AG10803 (cell line): ENCODE measurements around the gene UEVLD.
A peak's percentile ranks its signal among the peaks of the same experiment; 100 is the strongest.

Source experiments
- DNase-seq: peaks from one replicate; pipeline ENCODE4 v3.0.0; 2010; ENCODE audit warnings: low read depth
- H3K4me3 ChIP-seq: 2 replicates; pipeline ENCODE4 v1.5.1; 2011; ENCODE audit warnings: mild to moderate bottlenecking, low read length, control low read depth
- CTCF ChIP-seq: conservative IDR thresholded peaks from 2 replicates; pipeline ENCODE4 v1.5.1; 2011; ENCODE audit warnings: mild to moderate bottlenecking, low read length, control low read depth, inconsistent platforms

Gene UEVLD

GRCh38 chr11:18526130-18526520 is 62.4 kb downstream of the UEVLD start:
- no peak for DNase-seq
- no peak for TF ChIP-seq CTCF
- H3K4me3 ChIP-seq: peak overlapping the region; percentile 94

- no peak overlapping the region for H3K4me3 ChIP-seq
- no peak for DNase-seq
- TF ChIP-seq CTCF: no peak
Measured at GRCh38 chr11:18524248-18524647, 64.3 kb downstream of the UEVLD start.

- H3K4me3 ChIP-seq: no peak overlapping the region
- no peak for DNase-seq
- TF ChIP-seq CTCF: no peak
Measured at GRCh38 chr11:18523084-18523483, 65.5 kb downstream of the UEVLD start.

GRCh38 chr11:18522388-18522787 is 66.1 kb downstream of the UEVLD start:
- TF ChIP-seq CTCF: 0 out of 2 replicates have a peak, but pooled peaks have one; percentile 8
- H3K4me3 ChIP-seq: no peak overlapping the region
- peak; percentile 3 for DNase-seq

- DNase-seq: no peak
- no peak for TF ChIP-seq CTCF
- no peak overlapping the region for H3K4me3 ChIP-seq
Measured at GRCh38 chr11:18521122-18521521, 67.4 kb downstream of the UEVLD start.

GRCh38 chr11:18502352-18502751 is 86.2 kb downstream of the UEVLD start:
- TF ChIP-seq CTCF: no peak
- H3K4me3 ChIP-seq: no peak overlapping the region
- DNase-seq: no peak

- no peak overlapping the region for H3K4me3 ChIP-seq
- DNase-seq: no peak
- no peak for TF ChIP-seq CTCF
Measured at GRCh38 chr11:18501629-18502028, 86.9 kb downstream of the UEVLD start.
